Activated gamma-delta T cell treated with Interleukin-2 at 50 U/mL for 16 hours (primary cell): Measurements from ENCODE around the gene ASPRV1.
"Not testable (repeated sequence)": the region's sequence is repeated elsewhere in the genome, so short reads cannot be mapped to it uniquely, and the experiment has no call there.

Experiments
- DNase-seq: peaks from one replicate; pipeline ENCODE4 v3.0.0-alpha.2; 2020

ASPRV1 gene

GRCh38 chr2:69961496-69961895 lies at the start of gene ASPRV1:
Gene ASPRV1, minus strand, starts transcription at chr2:69961631. Its CDS starts 195 bp downstream, at chr2:69961436.
- DNase-seq = no peak

- no peak for DNase-seq
These were observed 49.2 kb upstream of the ASPRV1 start for GRCh38 chr2:70010576-70011111.

GRCh38 chr2:70009762-70010575 lies 48.5 kb upstream of the ASPRV1 start:
- no peak for DNase-seq

GRCh38 chr2:70008290-70008689 lies 46.9 kb upstream of the ASPRV1 start:
- DNase-seq = no peak

- no peak for DNase-seq
These were observed 45.7 kb upstream of the ASPRV1 start for GRCh38 chr2:70007151-70007550.

- DNase-seq = no peak
These were observed 45.0 kb upstream of the ASPRV1 start for GRCh38 chr2:70006447-70006784.

GRCh38 chr2:70005752-70006446 lies 44.5 kb upstream of the ASPRV1 start:
- DNase-seq = no peak

- no peak for DNase-seq
These were observed 43.8 kb upstream of the ASPRV1 start for GRCh38 chr2:70005216-70005615.

GRCh38 chr2:70003093-70003830 lies 41.8 kb upstream of the ASPRV1 start:
- no peak for DNase-seq

- no peak for DNase-seq
These were observed 40.9 kb upstream of the ASPRV1 start for GRCh38 chr2:70002241-70002899.

GRCh38 chr2:70000529-70000928 lies 39.1 kb upstream of the ASPRV1 start:
- DNase-seq = not testable (repeated sequence)

- no peak for DNase-seq
These were observed 37.3 kb upstream of the ASPRV1 start for GRCh38 chr2:69998761-69999160.

- no peak for DNase-seq
These were observed 35.8 kb upstream of the ASPRV1 start for GRCh38 chr2:69997015-69997830.

GRCh38 chr2:69995511-69995910 lies 34.1 kb upstream of the ASPRV1 start:
- no peak for DNase-seq

GRCh38 chr2:69994166-69994565 lies 32.7 kb upstream of the ASPRV1 start:
- DNase-seq = no peak

GRCh38 chr2:69993708-69994107 lies 32.3 kb upstream of the ASPRV1 start:
- DNase-seq = no peak

GRCh38 chr2:69993048-69993565 lies 31.7 kb upstream of the ASPRV1 start:
- no peak for DNase-seq

- DNase-seq = no peak
These were observed 31.0 kb upstream of the ASPRV1 start for GRCh38 chr2:69992310-69993047.

- DNase-seq = no peak
These were observed 28.1 kb upstream of the ASPRV1 start for GRCh38 chr2:69989441-69990105.

GRCh38 chr2:69989009-69989408 lies 27.6 kb upstream of the ASPRV1 start:
- no peak for DNase-seq
